ENCODE data around the gene TRIM65.
A peak's percentile ranks its signal among the peaks of the same experiment; 100 is the strongest.
"Not testable (repeated sequence)": the region's sequence is repeated elsewhere in the genome, so short reads cannot be mapped to it uniquely, and the experiment has no call there.

Gene TRIM65

GRCh38 chr17:75895370-75896155, 1.2 kb downstream of the TRIM65 start:
- H3K9me3 ChIP-seq (ENCODE audit: control insufficient read depth, insufficient read depth, low read depth, low read length), result no peaks in the 10 kb centered on the region
- peak overlapping the region; percentile 83 for H3K4me3 ChIP-seq (ENCODE audit: low read depth, low read length)
- H3K27ac ChIP-seq (ENCODE audit: low read depth, low read length), result peak overlapping the region; percentile 4; the same call in 1 of the 2 replicates
- H3K4me1 ChIP-seq (ENCODE audit: control insufficient read depth, insufficient read depth, low read length), result peaks cover 32% of the 10 kb centered on the region
- H3K27me3 ChIP-seq (ENCODE audit: control insufficient read depth, insufficient read depth, low read length), result no peaks in the 10 kb centered on the region
- H3K36me3 ChIP-seq (ENCODE audit: control insufficient read depth, insufficient read depth, low read length), result peaks cover 44% of the 10 kb centered on the region
- peak overlapping the region; percentile 80 for H3K9ac ChIP-seq (ENCODE audit: low read length)

- H3K9me3 ChIP-seq (ENCODE audit: control insufficient read depth, insufficient read depth, low read depth, low read length), result no peaks in the 10 kb centered on the region
- H3K9ac ChIP-seq (ENCODE audit: low read length), result peak overlapping the region; percentile 50
- H3K4me3 ChIP-seq (ENCODE audit: low read depth, low read length), result no peak overlapping the region
- peaks cover 45% of the 10 kb centered on the region for H3K36me3 ChIP-seq (ENCODE audit: control insufficient read depth, insufficient read depth, low read length)
- no peak overlapping the region for H3K27ac ChIP-seq (ENCODE audit: low read depth, low read length)
- H3K27me3 ChIP-seq (ENCODE audit: control insufficient read depth, insufficient read depth, low read length), result no peaks in the 10 kb centered on the region
- H3K4me1 ChIP-seq (ENCODE audit: control insufficient read depth, insufficient read depth, low read length), result peaks cover 32% of the 10 kb centered on the region
Observed at GRCh38 chr17:75894049-75894733, 2.6 kb downstream of the TRIM65 start.

GRCh38 chr17:75893305-75894048, 3.3 kb downstream of the TRIM65 start:
- H3K9me3 ChIP-seq (ENCODE audit: control insufficient read depth, insufficient read depth, low read depth, low read length), result no peaks in the 10 kb centered on the region
- H3K4me3 ChIP-seq (ENCODE audit: low read depth, low read length), result no peak overlapping the region
- H3K4me1 ChIP-seq (ENCODE audit: control insufficient read depth, insufficient read depth, low read length), result peaks cover 32% of the 10 kb centered on the region
- no peak overlapping the region for H3K27ac ChIP-seq (ENCODE audit: low read depth, low read length)
- no peaks in the 10 kb centered on the region for H3K27me3 ChIP-seq (ENCODE audit: control insufficient read depth, insufficient read depth, low read length)
- H3K36me3 ChIP-seq (ENCODE audit: control insufficient read depth, insufficient read depth, low read length), result peaks cover 39% of the 10 kb centered on the region
- H3K9ac ChIP-seq (ENCODE audit: low read length), result no peak overlapping the region

GRCh38 chr17:75892556-75893224, 4.1 kb downstream of the TRIM65 start:
- Histone ChIP-seq H3K9ac (ENCODE audit: low read length) (no peak overlapping the region), H3K4me3 (ENCODE audit: low read depth, low read length) (no peak overlapping the region), H3K27me3 (ENCODE audit: control insufficient read depth, insufficient read depth, low read length) (no peaks in the 10 kb centered on the region), H3K9me3 (ENCODE audit: control insufficient read depth, insufficient read depth, low read depth, low read length) (no peaks in the 10 kb centered on the region), H3K27ac (ENCODE audit: low read depth, low read length) (no peak overlapping the region), H3K36me3 (ENCODE audit: control insufficient read depth, insufficient read depth, low read length) (peaks cover 39% of the 10 kb centered on the region), H3K4me1 (ENCODE audit: control insufficient read depth, insufficient read depth, low read length) (peaks cover 29% of the 10 kb centered on the region)

- Histone ChIP-seq H3K27ac (ENCODE audit: low read depth, low read length) (no peak overlapping the region), H3K36me3 (ENCODE audit: control insufficient read depth, insufficient read depth, low read length) (peaks cover 39% of the 10 kb centered on the region), H3K27me3 (ENCODE audit: control insufficient read depth, insufficient read depth, low read length) (no peaks in the 10 kb centered on the region)
Observed at GRCh38 chr17:75891605-75892555, 4.9 kb downstream of the TRIM65 start.

GRCh38 chr17:75891022-75891604, 5.6 kb downstream of the TRIM65 start:
- H3K4me3 ChIP-seq (ENCODE audit: low read depth, low read length), result no peak overlapping the region

More at GRCh38 chr17:75891605-75892555, 4.9 kb downstream of the TRIM65 start:
- peaks cover 22% of the 10 kb centered on the region for H3K4me1 ChIP-seq (ENCODE audit: control insufficient read depth, insufficient read depth, low read length)
- H3K9me3 ChIP-seq (ENCODE audit: control insufficient read depth, insufficient read depth, low read depth, low read length), result no peaks in the 10 kb centered on the region
- no peak overlapping the region for H3K9ac ChIP-seq (ENCODE audit: low read length)
- H3K4me3 ChIP-seq (ENCODE audit: low read depth, low read length), result no peak overlapping the region

GRCh38 chr17:75889454-75889853, 7.3 kb downstream of the TRIM65 start:
- H3K4me1 ChIP-seq (ENCODE audit: control insufficient read depth, insufficient read depth, low read length), result peaks cover 8% of the 10 kb centered on the region
- no peak overlapping the region for H3K4me3 ChIP-seq (ENCODE audit: low read depth, low read length)
- no peak overlapping the region for H3K9ac ChIP-seq (ENCODE audit: low read length)
- no peak overlapping the region for H3K27ac ChIP-seq (ENCODE audit: low read depth, low read length)
- H3K9me3 ChIP-seq (ENCODE audit: control insufficient read depth, insufficient read depth, low read depth, low read length), result no peaks in the 10 kb centered on the region
- H3K36me3 ChIP-seq (ENCODE audit: control insufficient read depth, insufficient read depth, low read length), result peaks cover 39% of the 10 kb centered on the region
- H3K27me3 ChIP-seq (ENCODE audit: control insufficient read depth, insufficient read depth, low read length), result no peaks in the 10 kb centered on the region

More at GRCh38 chr17:75891022-75891604, 5.6 kb downstream of the TRIM65 start:
- Histone ChIP-seq H3K9me3 (ENCODE audit: control insufficient read depth, insufficient read depth, low read depth, low read length) (no peaks in the 10 kb centered on the region), H3K36me3 (ENCODE audit: control insufficient read depth, insufficient read depth, low read length) (peaks cover 39% of the 10 kb centered on the region), H3K9ac (ENCODE audit: low read length) (no peak overlapping the region), H3K4me1 (ENCODE audit: control insufficient read depth, insufficient read depth, low read length) (peaks cover 22% of the 10 kb centered on the region), H3K27me3 (ENCODE audit: control insufficient read depth, insufficient read depth, low read length) (no peaks in the 10 kb centered on the region), H3K27ac (ENCODE audit: low read depth, low read length) (no peak overlapping the region)

GRCh38 chr17:75888484-75888883, 8.3 kb downstream of the TRIM65 start:
- H3K4me3 ChIP-seq (ENCODE audit: low read depth, low read length), result no peak overlapping the region
- no peak overlapping the region for H3K27ac ChIP-seq (ENCODE audit: low read depth, low read length)
- H3K9ac ChIP-seq (ENCODE audit: low read length), result no peak overlapping the region

GRCh38 chr17:75885860-75886259, 10.9 kb downstream of the TRIM65 start:
- not testable (repeated sequence) for H3K27ac ChIP-seq (ENCODE audit: low read depth, low read length); H3K9ac ChIP-seq (ENCODE audit: low read length); H3K9me3 ChIP-seq (ENCODE audit: control insufficient read depth, insufficient read depth, low read depth, low read length); H3K27me3 ChIP-seq (ENCODE audit: control insufficient read depth, insufficient read depth, low read length); H3K4me3 ChIP-seq (ENCODE audit: low read depth, low read length); H3K4me1 ChIP-seq (ENCODE audit: control insufficient read depth, insufficient read depth, low read length)
- H3K36me3 ChIP-seq (ENCODE audit: control insufficient read depth, insufficient read depth, low read length), result peaks cover 21% of the 10 kb centered on the region

More at GRCh38 chr17:75888484-75888883, 8.3 kb downstream of the TRIM65 start:
- Histone ChIP-seq H3K4me1 (ENCODE audit: control insufficient read depth, insufficient read depth, low read length) (no peaks in the 10 kb centered on the region), H3K27me3 (ENCODE audit: control insufficient read depth, insufficient read depth, low read length) (no peaks in the 10 kb centered on the region), H3K36me3 (ENCODE audit: control insufficient read depth, insufficient read depth, low read length) (peaks cover 39% of the 10 kb centered on the region), H3K9me3 (ENCODE audit: control insufficient read depth, insufficient read depth, low read depth, low read length) (no peaks in the 10 kb centered on the region)

Data from HUES6 (cell line).